Dedifferentiated amniotic fluid mesenchymal stem cell (primary cell): ENCODE results near the gene ZSCAN22.

Experiments
- DNase-seq: peaks from one replicate; pipeline ENCODE4 v3.0.0-alpha.2; 2016; ENCODE audit errors: extremely low spot score

ZSCAN22 gene

DNA sequence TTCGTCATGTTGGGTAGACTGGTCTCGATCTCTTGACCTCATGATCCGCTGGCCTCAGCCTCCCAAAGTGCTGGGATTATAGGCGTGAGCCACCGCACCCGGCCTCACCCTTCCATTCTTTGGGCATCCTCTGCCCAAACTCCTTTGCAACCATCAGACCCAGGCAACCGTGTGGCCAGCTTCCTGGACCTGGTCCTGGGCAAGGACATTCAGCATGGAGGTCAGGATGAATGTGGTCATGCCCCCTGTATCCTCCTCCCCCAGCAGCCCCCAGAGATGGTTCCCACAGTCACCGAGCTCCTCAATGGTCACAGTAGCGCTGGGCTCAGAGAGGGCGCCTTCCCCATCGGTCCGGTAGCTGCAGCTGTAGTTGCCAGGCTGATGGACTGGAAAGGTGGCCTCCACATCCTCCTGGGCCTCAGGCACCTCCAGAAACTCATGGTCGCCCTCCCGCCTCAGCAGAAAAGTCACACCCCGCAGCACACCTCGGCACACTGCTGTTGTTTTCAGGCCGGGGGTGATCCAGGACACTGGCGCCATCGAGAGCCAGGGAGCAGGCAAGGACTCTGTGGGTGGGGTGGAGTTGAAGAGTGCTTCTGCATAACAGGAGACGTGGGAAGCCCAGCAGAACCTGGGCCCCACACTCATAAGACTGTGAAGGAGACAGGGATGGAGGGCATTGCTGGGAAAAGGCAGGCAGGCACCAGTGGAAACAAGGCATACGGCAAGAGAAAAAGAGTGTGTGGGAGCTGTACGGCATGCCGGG, 25.4 kb downstream of the ZSCAN22 start:
- no peak for DNase-seq

DNA sequence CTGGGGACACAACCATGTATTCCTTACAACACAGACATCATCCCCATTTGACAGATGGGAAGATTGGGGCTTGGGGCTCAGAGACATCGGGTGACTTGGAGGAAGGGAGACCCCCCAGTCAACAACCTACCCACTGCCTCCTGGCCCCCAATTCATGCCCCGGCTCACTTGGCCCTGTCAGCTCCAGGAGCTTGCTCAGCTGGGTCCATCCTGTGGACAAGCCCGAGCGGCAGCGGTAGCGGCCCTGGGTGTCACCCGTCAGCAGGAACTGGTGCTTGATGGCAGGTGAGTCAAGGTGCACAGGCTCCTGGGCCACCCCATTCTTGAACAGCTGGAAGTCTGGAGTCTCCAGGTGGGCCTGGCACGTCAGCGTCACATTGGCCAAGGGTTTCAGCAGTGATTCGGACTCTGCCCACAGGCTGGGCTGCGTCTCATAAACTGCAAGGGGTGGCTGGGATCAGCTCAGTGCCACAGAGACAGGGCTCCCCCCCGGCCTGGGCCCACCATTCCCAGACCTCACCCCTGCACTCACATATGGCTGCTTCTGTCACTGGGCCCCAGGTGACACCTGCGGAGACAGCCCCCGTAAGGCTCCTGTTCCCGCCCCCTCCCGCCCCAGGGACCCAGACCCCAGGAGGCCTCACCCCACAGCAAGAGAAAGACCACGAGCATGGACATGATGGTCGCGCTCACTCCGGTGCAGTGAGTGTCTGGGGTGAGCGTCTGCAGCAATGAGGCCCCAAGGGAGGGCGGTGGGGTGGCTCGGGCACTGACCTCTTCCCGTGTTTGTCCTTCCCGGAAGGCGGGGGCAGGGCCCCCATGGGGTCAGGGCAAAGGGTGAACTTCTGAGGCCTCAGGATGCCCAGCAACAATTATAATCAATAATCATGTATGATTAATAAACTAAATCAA, 26.2 kb downstream of the ZSCAN22 start, which contains the start of gene A1BG:
TSS of gene A1BG (minus strand) at position 733 of the 912 bp plus-strand sequence. CDS start at position 678, 55 bp downstream.
- no peak for DNase-seq

- no peak for DNase-seq
Observed at GRCh38 chr19:58353717-58354477, 27.1 kb downstream of the ZSCAN22 start.

GRCh38 chr19:58354478-58355030, 27.8 kb downstream of the ZSCAN22 start:
- DNase-seq, result no peak

DNA sequence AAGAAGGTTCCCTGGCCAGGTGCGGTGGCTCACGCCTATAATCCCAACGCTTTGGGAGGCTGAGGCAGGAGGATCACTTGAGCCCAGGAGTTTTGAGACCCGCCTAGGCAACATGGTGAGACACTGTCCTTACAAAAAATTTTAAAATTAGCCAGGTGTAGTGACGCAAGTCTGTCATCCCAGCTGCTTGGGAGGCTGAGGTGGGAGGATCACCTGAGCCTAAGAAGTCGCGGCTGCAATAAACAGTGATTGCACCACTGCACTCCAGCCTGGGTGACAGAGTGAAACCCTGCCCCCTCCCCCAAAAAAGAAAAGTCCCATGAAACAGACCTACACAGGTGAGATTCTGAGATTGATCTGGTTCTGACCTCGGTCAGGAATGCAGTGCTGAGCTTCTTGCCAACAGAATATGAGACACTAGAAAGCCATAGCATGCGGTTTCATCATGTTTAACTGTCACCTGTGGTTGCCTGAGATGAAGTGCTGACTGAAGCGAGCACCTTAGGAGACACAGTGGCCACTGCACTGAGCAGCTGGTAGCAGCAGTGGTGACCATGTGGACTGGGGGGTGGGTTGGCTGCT, 28.5 kb downstream of the ZSCAN22 start:
- DNase-seq, result no peak

- no peak for DNase-seq
Observed at GRCh38 chr19:58355908-58356765, 29.3 kb downstream of the ZSCAN22 start.

DNA sequence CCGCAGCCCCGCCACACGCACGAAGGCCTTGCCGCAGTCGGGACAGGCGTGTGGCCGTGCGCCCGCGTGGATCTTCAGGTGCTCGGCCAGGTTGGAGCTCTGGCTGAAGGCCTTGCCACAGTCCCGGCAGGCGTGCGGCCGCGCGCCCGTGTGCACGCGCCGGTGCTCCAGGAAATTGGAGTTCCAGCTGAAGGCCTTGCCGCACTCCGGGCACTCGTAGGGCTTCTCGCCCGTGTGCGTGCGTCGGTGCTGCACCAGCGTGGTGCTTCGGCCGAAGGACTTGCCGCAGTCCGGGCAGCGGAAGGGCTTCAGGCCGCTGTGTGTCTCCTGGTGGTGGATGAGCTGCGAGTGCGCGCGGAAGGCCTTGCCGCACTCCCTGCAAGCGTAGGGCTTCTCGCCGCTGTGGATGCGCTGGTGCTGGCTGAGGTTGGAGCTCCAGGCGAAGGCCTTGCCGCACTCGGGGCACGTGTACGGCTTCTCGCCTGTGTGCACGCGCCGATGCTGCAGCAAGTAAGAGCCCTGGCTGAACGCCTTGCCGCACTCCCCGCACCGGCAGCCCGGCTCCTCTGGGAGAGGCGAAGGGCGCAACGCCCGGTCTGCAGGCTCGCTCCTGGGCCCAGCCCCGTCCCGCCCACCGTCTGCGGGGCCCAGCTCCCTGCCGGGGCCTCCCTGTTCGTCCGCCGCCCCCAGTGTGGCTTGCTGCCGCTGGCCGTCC, 30.1 kb downstream of the ZSCAN22 start:
- no peak for DNase-seq

DNA sequence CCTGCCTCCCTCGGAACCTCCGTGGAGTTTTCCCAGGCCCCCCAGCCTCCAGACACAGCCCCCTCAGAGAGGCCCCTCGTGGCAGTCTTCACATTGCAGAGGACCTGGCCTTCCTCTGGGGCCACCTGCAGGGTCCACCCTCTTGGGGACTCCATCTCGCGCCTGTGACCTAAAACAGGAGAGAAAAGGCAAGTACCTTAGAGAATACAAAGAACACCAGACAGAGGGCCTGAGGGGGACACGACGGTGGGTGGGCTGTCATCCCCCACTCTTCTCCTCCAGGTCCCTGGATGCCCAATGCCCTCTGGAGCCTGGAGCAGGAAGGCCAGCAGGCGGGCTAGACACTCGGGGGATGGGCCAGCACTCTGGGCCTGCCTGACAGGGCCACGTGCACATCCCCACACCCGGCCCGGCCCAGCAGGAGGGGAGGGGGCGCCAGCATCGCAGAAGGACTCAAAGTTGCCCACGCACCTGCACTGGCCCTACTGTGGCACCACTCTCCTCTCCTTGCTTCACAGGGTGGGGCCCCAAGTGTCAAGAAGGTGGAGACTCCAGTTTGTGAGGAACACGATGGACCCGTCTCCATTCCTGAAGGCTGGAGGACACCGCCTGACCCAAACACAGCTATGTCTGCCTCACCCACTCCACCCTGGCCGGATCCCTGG, 30.8 kb downstream of the ZSCAN22 start:
- no peak for DNase-seq

GRCh38 chr19:58361900-58362271, 35.1 kb downstream of the ZSCAN22 start:
- no peak for DNase-seq

- DNase-seq, result peak; percentile 94
Observed at GRCh38 chr19:58362272-58362994, 35.6 kb downstream of the ZSCAN22 start, which contains the start of gene ZNF497. Gene ZNF497, minus strand, starts transcription at chr19:58362751. Its CDS starts 5,116 bp downstream, at chr19:58357635.

GRCh38 chr19:58364146-58364545, 37.4 kb downstream of the ZSCAN22 start:
- no peak for DNase-seq

GRCh38 chr19:58366585-58367430, 40.0 kb downstream of the ZSCAN22 start:
- DNase-seq, result no peak

- DNase-seq, result no peak
Observed at GRCh38 chr19:58367698-58368454, 41.1 kb downstream of the ZSCAN22 start.

DNA sequence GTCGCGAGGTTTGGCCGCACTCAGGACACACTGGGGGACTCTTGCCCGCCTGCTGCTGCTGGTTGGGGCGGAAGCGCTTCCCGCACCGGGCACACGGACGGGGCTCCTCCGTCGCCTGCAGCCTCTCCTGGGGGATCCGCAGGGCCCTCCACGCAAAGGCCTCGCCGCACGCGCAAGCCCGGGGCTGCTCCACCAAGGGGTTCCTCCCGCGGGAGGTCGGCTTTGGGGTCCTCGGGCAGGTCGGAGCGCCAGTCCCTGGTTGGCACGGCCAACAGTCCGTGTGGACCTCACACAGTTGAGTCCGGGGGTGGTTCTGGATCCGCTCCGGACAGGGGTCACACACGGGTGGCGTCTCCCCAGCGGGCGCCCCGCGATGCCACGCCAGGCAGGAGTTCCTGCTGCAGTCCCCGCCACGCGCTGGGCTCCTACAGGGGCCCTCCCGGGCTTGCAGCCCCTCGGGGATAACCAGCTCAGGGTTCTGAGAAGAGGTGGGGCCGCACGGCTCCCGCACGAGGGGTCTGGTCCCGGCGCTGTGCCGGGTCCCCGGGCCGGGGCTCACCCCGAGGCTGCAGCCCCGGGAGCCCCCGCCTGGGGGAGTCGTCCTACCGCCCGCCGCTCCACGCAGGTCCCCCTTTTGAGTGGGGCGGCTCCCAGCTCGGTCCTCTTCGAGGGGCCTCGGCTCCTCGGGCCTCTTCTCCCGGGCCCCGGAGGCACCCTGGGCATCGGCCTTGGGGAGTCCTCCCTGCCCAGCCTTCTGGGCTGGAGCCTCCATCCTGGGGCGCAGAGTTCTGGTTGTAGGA, 42.0 kb downstream of the ZSCAN22 start:
- no peak for DNase-seq

GRCh38 chr19:58372311-58373133, 45.7 kb downstream of the ZSCAN22 start:
- no peak for DNase-seq
